ENCODE data around the gene ITGB4. TPM values are rescaled to one million over a fixed set of nuclear protein-coding genes. Genes with fewer than 3 reads are reported as not detected.

The ITGB4 gene
- total and polyA plus RNA-seq, 9 of the 15 experiments (the other 6 are each of a cell fraction or from before 2014, with no cell fraction given): 0.05 to 2.8 (median 0.76) TPM; not detected in 3

GRCh38 chr17:75785016-75785890 lies 64.0 kb downstream of the ITGB4 start (continued):
- TF ChIP-seq POLR2AphosphoS5 (IDR thresholded peaks at IDR 0.05; ENCODE audit: control insufficient read depth, insufficient read depth, low read depth, low read length) (peak; percentile 72; the same call in 1 of the 2 replicates), PRDM10 (IDR thresholded peaks at IDR 0.05; ENCODE audit: partially characterized antibody) (no peak), HNRNPLL (IDR thresholded peaks at IDR 0.05; ENCODE audit: low read depth, low read length, poor library complexity, severe bottlenecking) (peak; percentile 55), UBTF (IDR thresholded peaks at IDR 0.05; ENCODE audit: borderline replicate concordance in 1 of 2, low read depth in 2 of 2, low read length in 2 of 2) (no peak), CTBP1 (IDR thresholded peaks at IDR 0.05; ENCODE audit: borderline replicate concordance) (0 out of 2 replicates have a peak, but pooled peaks have one; percentile 51), HLTF (IDR thresholded peaks at IDR 0.05) (no peak), C11orf30 (IDR thresholded peaks at IDR 0.05; ENCODE audit: low read depth) (peak; percentile 61), TAF7 (tag; IDR thresholded peaks at IDR 0.05) (peak; percentile 67), ZNF407 (IDR thresholded peaks at IDR 0.05; ENCODE audit: low read depth) (no peak), NFIX (CRISPR knock-in tag; IDR thresholded peaks at IDR 0.05; ENCODE audit: low read depth) (no peak), MAZ (CRISPR knock-in tag; conservative IDR thresholded peaks at IDR 0.05 in 1 of 2, IDR thresholded peaks at IDR 0.05 in 1 of 2) (peak; percentile 69 to 88; a peak in 3 of 4 replicates), GTF2A2 (tag; IDR thresholded peaks at IDR 0.05) (peak; percentile 83)

Measured in K562 (cell line).